ENCODE results near the gene CMTR2. TPM values are rescaled to one million over a fixed set of nuclear protein-coding genes. Genes with fewer than 3 reads are reported as not detected.

CMTR2 gene
- total RNA-seq, 1 donor = 42.7 TPM

GRCh38 chr16:71249399-71249798 lies 39.8 kb downstream of the CMTR2 start:
- no peak for TF ChIP-seq CTCF (IDR thresholded peaks at IDR 0.05; ENCODE audit: insufficient read depth, low read depth, low read length)
- DNase-seq (ENCODE audit: low read depth) = no peak
- H3K4me3 ChIP-seq (ENCODE audit: low read depth, low read length) = no peak overlapping the region

- H3K4me3 ChIP-seq (ENCODE audit: low read depth, low read length) = no peak overlapping the region
- TF ChIP-seq CTCF (IDR thresholded peaks at IDR 0.05; ENCODE audit: insufficient read depth, low read depth, low read length) = no peak
- DNase-seq (ENCODE audit: low read depth) = no peak
Measured at GRCh38 chr16:71247478-71247877, 41.7 kb downstream of the CMTR2 start.

- DNase-seq (ENCODE audit: low read depth) = no peak
- no peak for TF ChIP-seq CTCF (IDR thresholded peaks at IDR 0.05; ENCODE audit: insufficient read depth, low read depth, low read length)
- no peak overlapping the region for H3K4me3 ChIP-seq (ENCODE audit: low read depth, low read length)
Measured at GRCh38 chr16:71246309-71246708, 42.9 kb downstream of the CMTR2 start.

- TF ChIP-seq CTCF (IDR thresholded peaks at IDR 0.05; ENCODE audit: insufficient read depth, low read depth, low read length) = no peak
- H3K4me3 ChIP-seq (ENCODE audit: low read depth, low read length) = no peak overlapping the region
- no peak for DNase-seq (ENCODE audit: low read depth)
Measured at GRCh38 chr16:71244521-71244920, 44.7 kb downstream of the CMTR2 start.

- DNase-seq (ENCODE audit: low read depth) = no peak
- H3K4me3 ChIP-seq (ENCODE audit: low read depth, low read length) = no peak overlapping the region
- TF ChIP-seq CTCF (IDR thresholded peaks at IDR 0.05; ENCODE audit: insufficient read depth, low read depth, low read length) = no peak
Measured at GRCh38 chr16:71242601-71243000, 46.6 kb downstream of the CMTR2 start.

- no peak overlapping the region for H3K4me3 ChIP-seq (ENCODE audit: low read depth, low read length)
- no peak for DNase-seq (ENCODE audit: low read depth)
- TF ChIP-seq CTCF (IDR thresholded peaks at IDR 0.05; ENCODE audit: insufficient read depth, low read depth, low read length) = no peak
Measured at GRCh38 chr16:71242036-71242435, 47.2 kb downstream of the CMTR2 start.

Other genes with a start within 250 kb of the CMTR2 start
- under 0.01 and 2.3 TPM in 2 replicates for gene HYDIN, start 58.7 kb downstream of the CMTR2 start, total RNA-seq
- gene CALB2, start 69.3 kb upstream of the CMTR2 start, total RNA-seq = under 0.01 and 0.97 TPM in 2 replicates
- not detected in 2 replicates for gene TLE7, start 152.7 kb upstream of the CMTR2 start, total RNA-seq
- gene ZNF23, start 172.8 kb upstream of the CMTR2 start, total RNA-seq = 13.5 and 14.7 TPM in 2 replicates
- gene ZNF19, start 199.9 kb upstream of the CMTR2 start, total RNA-seq = 2.2 and 2.6 TPM in 2 replicates
- gene CHST4, start 237.0 kb upstream of the CMTR2 start, total RNA-seq = not detected in 2 replicates